Measurements from ENCODE around the gene OVCA2.
A peak's percentile ranks its signal among the peaks of the same experiment; 100 is the strongest.

Gene OVCA2

DNA sequence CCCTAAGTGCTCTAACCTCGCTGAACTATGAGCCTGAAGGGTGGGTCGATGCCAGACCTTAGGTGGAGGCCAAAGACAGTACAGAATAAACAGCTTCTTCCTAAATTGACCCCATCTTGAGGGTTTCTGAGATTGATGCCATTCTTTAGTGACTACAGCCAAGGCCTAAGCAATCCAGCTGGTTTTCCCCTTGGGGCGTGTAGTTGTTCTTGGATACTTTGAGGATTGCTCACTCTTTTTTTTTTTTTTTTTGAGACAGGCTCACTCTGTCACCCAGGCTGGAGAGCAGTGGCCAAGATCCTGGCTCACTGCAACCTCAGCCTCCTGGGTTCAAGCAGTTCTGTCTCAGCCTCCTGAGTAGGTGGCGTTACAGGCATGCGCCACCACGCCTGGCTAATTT is 2.0 kb downstream of the OVCA2 start:
- peaks cover 18% of the 10 kb centered on the region for H3K36me3 ChIP-seq (ENCODE audit: control insufficient read depth, insufficient read depth, low read length)
- no peak overlapping the region for H3K27ac ChIP-seq (ENCODE audit: low read depth, low read length)
- no peak overlapping the region for H3K4me3 ChIP-seq (ENCODE audit: low read length)
- peaks cover 3% of the 10 kb centered on the region for H3K27me3 ChIP-seq (ENCODE audit: control insufficient read depth, insufficient read depth, low read length)
- peaks cover 9% of the 10 kb centered on the region for H3K4me1 ChIP-seq (ENCODE audit: control insufficient read depth, insufficient read depth, low read length)
- H3K9ac ChIP-seq (ENCODE audit: low read length): no peak overlapping the region

GRCh38 chr17:2044263-2044894 is 2.6 kb downstream of the OVCA2 start:
- Histone ChIP-seq H3K9ac (ENCODE audit: low read length) (no peak overlapping the region), H3K27ac (ENCODE audit: low read depth, low read length) (no peak overlapping the region), H3K4me3 (ENCODE audit: low read length) (no peak overlapping the region), H3K36me3 (ENCODE audit: control insufficient read depth, insufficient read depth, low read length) (peaks cover 18% of the 10 kb centered on the region), H3K4me1 (ENCODE audit: control insufficient read depth, insufficient read depth, low read length) (peaks cover 13% of the 10 kb centered on the region), H3K27me3 (ENCODE audit: control insufficient read depth, insufficient read depth, low read length) (peaks cover 3% of the 10 kb centered on the region)

GRCh38 chr17:2047590-2047989 is 5.8 kb downstream of the OVCA2 start:
- Histone ChIP-seq H3K27me3 (ENCODE audit: control insufficient read depth, insufficient read depth, low read length) (peaks cover 3% of the 10 kb centered on the region), H3K27ac (ENCODE audit: low read depth, low read length) (no peak overlapping the region), H3K36me3 (ENCODE audit: control insufficient read depth, insufficient read depth, low read length) (peaks cover 14% of the 10 kb centered on the region), H3K4me3 (ENCODE audit: low read length) (no peak overlapping the region), H3K9ac (ENCODE audit: low read length) (no peak overlapping the region), H3K4me1 (ENCODE audit: control insufficient read depth, insufficient read depth, low read length) (peaks cover 10% of the 10 kb centered on the region)

GRCh38 chr17:2048805-2049204 is 7.0 kb downstream of the OVCA2 start:
- H3K4me3 ChIP-seq (ENCODE audit: low read length): peak overlapping the region; percentile 73
- H3K4me1 ChIP-seq (ENCODE audit: control insufficient read depth, insufficient read depth, low read length): peaks cover 5% of the 10 kb centered on the region
- H3K27ac ChIP-seq (ENCODE audit: low read depth, low read length): no peak overlapping the region
- peaks cover 3% of the 10 kb centered on the region for H3K36me3 ChIP-seq (ENCODE audit: control insufficient read depth, insufficient read depth, low read length)
- peaks cover 3% of the 10 kb centered on the region for H3K27me3 ChIP-seq (ENCODE audit: control insufficient read depth, insufficient read depth, low read length)
- no peak overlapping the region for H3K9ac ChIP-seq (ENCODE audit: low read length)

DNA sequence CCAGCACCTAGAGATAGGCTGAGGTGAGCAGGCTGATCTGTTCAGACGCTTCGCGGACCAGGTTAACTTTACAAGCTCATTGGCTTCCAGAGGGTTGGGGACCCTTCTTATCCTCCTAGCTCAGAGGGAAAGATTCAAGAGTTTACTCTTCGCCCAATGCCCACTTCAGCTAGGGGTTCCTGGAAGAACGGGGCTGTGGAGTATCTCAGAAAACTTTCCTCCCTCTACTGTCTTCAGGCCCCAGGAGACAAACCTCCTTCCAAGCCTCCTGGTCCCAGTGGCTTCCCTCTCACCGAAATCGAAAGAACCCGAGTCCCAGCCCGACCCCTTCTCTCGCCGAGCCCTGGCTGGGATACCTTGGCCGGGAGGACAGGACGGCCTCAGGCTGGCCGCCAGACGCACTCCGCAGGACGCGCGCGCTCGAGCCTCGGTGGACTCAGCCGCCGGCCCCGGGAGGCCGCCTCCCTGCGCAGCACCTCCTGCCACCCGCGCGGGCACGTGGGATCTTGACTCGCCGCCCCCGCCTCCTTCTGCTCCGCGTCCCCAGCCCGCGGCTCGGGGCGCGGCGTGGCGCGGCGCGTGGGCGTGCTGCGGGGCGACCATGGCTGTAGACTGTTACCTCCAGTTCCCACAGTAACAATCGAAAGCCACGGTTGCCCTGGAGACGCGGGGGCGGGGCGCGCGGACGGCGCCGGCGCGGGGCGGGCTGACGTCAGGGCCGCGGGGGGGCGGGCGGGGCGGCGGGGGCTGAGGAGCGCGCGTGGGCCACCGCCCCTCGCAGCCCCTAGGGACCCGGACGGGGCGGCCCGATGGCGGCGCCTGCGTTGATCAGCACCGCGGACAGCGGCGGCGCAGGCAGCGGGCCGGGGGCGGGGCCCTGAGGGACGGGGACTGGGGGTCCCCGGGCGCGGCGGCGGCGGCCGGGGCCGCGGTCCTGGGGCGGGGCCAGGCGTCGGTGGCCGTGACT is 7.8 kb downstream of the OVCA2 start:
- Histone ChIP-seq H3K9ac (ENCODE audit: low read length) (no peak overlapping the region), H3K27me3 (ENCODE audit: control insufficient read depth, insufficient read depth, low read length) (peaks cover 3% of the 10 kb centered on the region), H3K4me1 (ENCODE audit: control insufficient read depth, insufficient read depth, low read length) (peaks cover 5% of the 10 kb centered on the region), H3K4me3 (ENCODE audit: low read length) (peak overlapping the region; percentile 73), H3K27ac (ENCODE audit: low read depth, low read length) (no peak overlapping the region), H3K36me3 (ENCODE audit: control insufficient read depth, insufficient read depth, low read length) (no peaks in the 10 kb centered on the region)

DNA sequence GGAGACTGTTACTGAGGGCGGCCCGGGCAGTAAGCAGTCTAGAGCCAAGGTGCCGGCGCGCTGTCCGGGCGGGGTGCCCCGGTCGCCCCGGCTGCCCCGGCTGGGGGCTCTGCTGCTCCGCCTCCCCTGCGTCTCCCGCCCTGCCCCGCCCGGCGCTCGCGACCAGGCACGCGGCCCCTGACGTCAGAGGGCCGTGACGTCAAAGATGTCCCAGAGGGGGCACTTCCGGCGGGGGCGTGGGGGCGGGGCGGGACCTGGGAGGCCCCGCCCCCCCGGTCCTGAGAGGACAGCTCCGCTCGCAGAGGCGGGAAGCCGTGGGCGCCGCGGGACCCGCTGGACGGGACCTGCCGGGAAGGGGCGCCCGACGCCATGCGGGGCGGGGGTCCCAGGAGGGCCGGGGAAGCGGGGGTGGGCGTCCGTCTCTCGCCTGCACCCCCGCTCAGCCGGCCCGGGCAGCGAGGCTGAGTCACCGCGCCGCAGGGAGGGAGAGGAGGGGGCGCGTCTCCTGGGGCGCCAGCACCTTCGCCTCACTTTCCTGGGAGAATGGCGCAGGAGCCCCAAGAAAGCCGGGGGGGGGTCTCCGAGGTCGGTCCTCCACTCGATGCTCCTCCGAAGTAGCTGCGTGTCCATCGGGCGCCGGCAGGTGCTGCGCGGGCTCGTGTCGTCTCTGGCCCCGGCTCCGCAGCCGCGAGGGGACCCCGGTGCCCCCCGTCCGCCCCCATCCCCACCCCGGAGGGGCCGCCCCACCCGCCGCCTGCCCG is 8.7 kb downstream of the OVCA2 start:
- Histone ChIP-seq H3K4me3 (ENCODE audit: low read length) (peak overlapping the region; percentile 54), H3K36me3 (ENCODE audit: control insufficient read depth, insufficient read depth, low read length) (no peaks in the 10 kb centered on the region), H3K9ac (ENCODE audit: low read length) (no peak overlapping the region), H3K27me3 (ENCODE audit: control insufficient read depth, insufficient read depth, low read length) (peaks cover 3% of the 10 kb centered on the region), H3K4me1 (ENCODE audit: control insufficient read depth, insufficient read depth, low read length) (peaks cover 5% of the 10 kb centered on the region), H3K27ac (ENCODE audit: low read depth, low read length) (no peak overlapping the region)

GRCh38 chr17:2051061-2051932 is 9.5 kb downstream of the OVCA2 start:
- Histone ChIP-seq H3K4me1 (ENCODE audit: control insufficient read depth, insufficient read depth, low read length) (peaks cover 5% of the 10 kb centered on the region), H3K27ac (ENCODE audit: low read depth, low read length) (no peak overlapping the region), H3K9ac (ENCODE audit: low read length) (no peak overlapping the region), H3K4me3 (ENCODE audit: low read length) (no peak overlapping the region), H3K27me3 (ENCODE audit: control insufficient read depth, insufficient read depth, low read length) (peaks cover 3% of the 10 kb centered on the region), H3K36me3 (ENCODE audit: control insufficient read depth, insufficient read depth, low read length) (no peaks in the 10 kb centered on the region)

DNA sequence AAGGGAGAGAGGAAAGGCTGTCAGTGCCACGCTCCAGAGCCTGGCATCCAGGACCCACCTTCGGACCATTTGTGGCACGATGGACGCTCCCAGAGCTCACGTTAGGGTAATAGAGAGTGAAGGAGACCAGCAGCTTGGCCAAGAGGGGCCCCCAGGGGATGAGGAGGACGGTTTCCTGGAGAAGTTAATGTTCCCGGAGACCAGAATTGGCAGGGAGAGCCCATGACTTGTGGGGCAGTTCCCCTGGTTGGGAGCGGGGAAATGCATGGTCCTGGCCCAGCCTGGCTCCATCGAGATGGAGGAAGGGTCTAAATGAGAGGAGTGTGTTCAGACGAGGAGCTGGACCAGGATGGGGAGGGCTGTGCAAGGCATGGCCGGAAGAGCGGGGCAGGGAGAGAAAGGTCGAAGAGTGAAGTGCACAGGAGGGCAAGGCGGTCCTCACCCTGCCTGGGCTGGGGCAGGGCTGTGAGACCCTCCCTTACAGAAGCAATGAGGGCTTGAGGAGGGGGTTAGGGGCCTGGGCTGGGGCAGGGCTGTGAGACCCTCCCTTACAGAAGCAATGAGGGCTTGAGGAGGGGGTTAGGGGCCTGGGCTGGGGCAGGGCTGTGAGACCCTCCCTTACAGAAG is 10.2 kb downstream of the OVCA2 start:
- Histone ChIP-seq H3K9ac (ENCODE audit: low read length) (no peak overlapping the region), H3K4me1 (ENCODE audit: control insufficient read depth, insufficient read depth, low read length) (peaks cover 5% of the 10 kb centered on the region), H3K27ac (ENCODE audit: low read depth, low read length) (no peak overlapping the region), H3K27me3 (ENCODE audit: control insufficient read depth, insufficient read depth, low read length) (peaks cover 3% of the 10 kb centered on the region), H3K4me3 (ENCODE audit: low read length) (no peak overlapping the region), H3K36me3 (ENCODE audit: control insufficient read depth, insufficient read depth, low read length) (no peaks in the 10 kb centered on the region)

DNA sequence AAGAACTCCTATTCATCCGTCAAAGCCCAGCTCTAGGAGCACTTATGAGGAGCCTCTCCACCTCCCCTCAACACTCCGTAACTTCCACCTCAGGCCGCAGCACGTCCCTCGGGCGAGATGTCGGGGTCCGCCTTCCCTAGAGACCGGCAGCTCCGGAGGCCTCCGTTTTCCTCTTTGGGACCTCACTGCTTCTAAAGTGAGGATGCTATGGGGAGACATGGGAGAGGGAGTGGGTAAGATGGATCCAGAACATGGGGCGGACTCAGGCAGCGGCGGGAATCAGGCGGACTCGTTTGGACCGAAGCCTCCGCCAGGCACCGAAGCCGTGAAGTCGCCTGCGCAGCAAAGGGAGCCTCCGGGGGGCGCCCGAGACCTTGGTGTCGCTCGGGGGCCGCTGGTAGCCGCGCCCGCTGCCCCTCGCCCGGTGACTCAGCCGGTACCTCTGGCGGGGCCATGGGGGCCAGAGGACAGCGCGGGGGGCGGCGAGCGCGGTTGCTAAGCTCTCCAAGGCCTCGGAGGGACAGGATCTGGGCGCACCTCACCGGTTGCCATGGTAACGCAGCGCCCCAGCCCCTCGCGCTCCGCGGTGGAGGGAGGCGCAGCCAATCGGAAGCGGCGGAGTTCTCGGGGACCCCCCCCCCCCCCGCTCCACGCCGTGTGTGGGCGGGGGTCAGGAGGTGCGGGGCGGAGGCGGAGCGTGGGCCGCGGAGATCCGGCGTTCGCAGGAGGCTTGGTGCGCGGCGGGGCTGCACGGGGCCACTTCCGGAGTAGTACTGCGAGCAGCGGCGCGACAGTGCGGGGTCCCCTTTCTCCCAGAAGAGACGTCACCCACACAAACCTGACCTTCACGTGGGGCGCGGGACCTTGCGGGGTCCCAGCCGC is 11.8 kb downstream of the OVCA2 start:
- Histone ChIP-seq H3K27ac (ENCODE audit: low read depth, low read length) (peak overlapping the region; percentile 21), H3K9ac (ENCODE audit: low read length) (no peak overlapping the region), H3K4me1 (ENCODE audit: control insufficient read depth, insufficient read depth, low read length) (peaks cover 5% of the 10 kb centered on the region), H3K27me3 (ENCODE audit: control insufficient read depth, insufficient read depth, low read length) (no peaks in the 10 kb centered on the region), H3K36me3 (ENCODE audit: control insufficient read depth, insufficient read depth, low read length) (peaks cover 3% of the 10 kb centered on the region), H3K4me3 (ENCODE audit: low read length) (peak overlapping the region; percentile 58)

GRCh38 chr17:2054262-2054511 is 12.4 kb downstream of the OVCA2 start:
- H3K4me1 ChIP-seq (ENCODE audit: control insufficient read depth, insufficient read depth, low read length): peaks cover 2% of the 10 kb centered on the region
- no peak overlapping the region for H3K9ac ChIP-seq (ENCODE audit: low read length)
- H3K36me3 ChIP-seq (ENCODE audit: control insufficient read depth, insufficient read depth, low read length): peaks cover 3% of the 10 kb centered on the region

More at GRCh38 chr17:2054262-2054511, 12.4 kb downstream of the OVCA2 start:
- Histone ChIP-seq H3K27ac (ENCODE audit: low read depth, low read length) (peak overlapping the region; percentile 21), H3K4me3 (ENCODE audit: low read length) (peak overlapping the region; percentile 58), H3K27me3 (ENCODE audit: control insufficient read depth, insufficient read depth, low read length) (no peaks in the 10 kb centered on the region)
